ENCODE measurements around the gene MICALL1.

GRCh38 chr22:37976547-37976946 is 70.5 kb downstream of the MICALL1 start:
- TF ChIP-seq CTCF (conservative IDR thresholded peaks at IDR 0.05; ENCODE audit: low read depth, low read length): no peak
- no peak for TF ChIP-seq RFX5 (IDR thresholded peaks at IDR 0.05; ENCODE audit: low read depth, low read length)
- TF ChIP-seq CEBPB (IDR thresholded peaks at IDR 0.05; ENCODE audit: low read depth, low read length): no peak
